ENCODE measurements around the gene PAWR.
"Not testable (repeated sequence)": the region's sequence is repeated elsewhere in the genome, so short reads cannot be mapped to it uniquely, and the experiment has no call there.

PAWR gene

GRCh38 chr12:79547044-79547734, 143.6 kb downstream of the PAWR start:
- no peaks in the 10 kb centered on the region for H3K9me2 ChIP-seq (replicated peaks; ENCODE audit: insufficient read depth, low read length)
- H3K27ac ChIP-seq (ENCODE audit: low read length), result no peak overlapping the region
- no peak for DNase-seq
- H3F3A ChIP-seq (ENCODE audit: insufficient read depth, low read length), result no peaks in the 10 kb centered on the region
- H3K4me3 ChIP-seq (ENCODE audit: low read length), result no peak overlapping the region
- H3K79me2 ChIP-seq (ENCODE audit: low read length), result no peaks in the 10 kb centered on the region
- H3K9ac ChIP-seq (ENCODE audit: low read length), result no peak overlapping the region
- no peaks in the 10 kb centered on the region for H3K36me3 ChIP-seq (replicated peaks; ENCODE audit: insufficient read depth, low read length)
- TF ChIP-seq CTCF (IDR thresholded peaks at IDR 0.05; ENCODE audit: low read length), result no peak
- TF ChIP-seq EZH2 (optimal IDR thresholded peaks at IDR 0.05; ENCODE audit: low read depth, low read length), result no peak
- no peak for TF ChIP-seq EZH2phosphoT487 (IDR thresholded peaks at IDR 0.05; ENCODE audit: low read length)
- no peaks in the 10 kb centered on the region for H3K27me3 ChIP-seq (replicated peaks; ENCODE audit: insufficient read depth, low read length)
- no peaks in the 10 kb centered on the region for H3K9me3 ChIP-seq (replicated peaks; ENCODE audit: insufficient read depth, low read length)
- no peak overlapping the region for H2AFZ ChIP-seq (ENCODE audit: low read length)
- H4K20me1 ChIP-seq (ENCODE audit: insufficient read depth, low read length), result no peaks in the 10 kb centered on the region
- H3K4me1 ChIP-seq (ENCODE audit: low read length), result no peaks in the 10 kb centered on the region
- no peak overlapping the region for H3K4me2 ChIP-seq (ENCODE audit: low read depth, low read length)

GRCh38 chr12:79546466-79547043, 144.2 kb downstream of the PAWR start:
- Histone ChIP-seq H2AFZ (ENCODE audit: low read length) (no peak overlapping the region), H4K20me1 (ENCODE audit: insufficient read depth, low read length) (no peaks in the 10 kb centered on the region), H3K79me2 (ENCODE audit: low read length) (no peaks in the 10 kb centered on the region), H3F3A (ENCODE audit: insufficient read depth, low read length) (no peaks in the 10 kb centered on the region), H3K27me3 (replicated peaks; ENCODE audit: insufficient read depth, low read length) (no peaks in the 10 kb centered on the region), H3K9me2 (replicated peaks; ENCODE audit: insufficient read depth, low read length) (no peaks in the 10 kb centered on the region), H3K27ac (ENCODE audit: low read length) (no peak overlapping the region), H3K36me3 (replicated peaks; ENCODE audit: insufficient read depth, low read length) (no peaks in the 10 kb centered on the region), H3K4me2 (ENCODE audit: low read depth, low read length) (no peak overlapping the region), H3K4me1 (ENCODE audit: low read length) (no peaks in the 10 kb centered on the region), H3K9ac (ENCODE audit: low read length) (no peak overlapping the region), H3K9me3 (replicated peaks; ENCODE audit: insufficient read depth, low read length) (no peaks in the 10 kb centered on the region), H3K4me3 (ENCODE audit: low read length) (no peak overlapping the region)
- no peak for TF ChIP-seq CTCF (IDR thresholded peaks at IDR 0.05; ENCODE audit: low read length)
- TF ChIP-seq EZH2 (optimal IDR thresholded peaks at IDR 0.05; ENCODE audit: low read depth, low read length), result no peak
- TF ChIP-seq EZH2phosphoT487 (IDR thresholded peaks at IDR 0.05; ENCODE audit: low read length), result no peak
- no peak for DNase-seq

- H2AFZ ChIP-seq (ENCODE audit: low read length); DNase-seq; H3K9ac ChIP-seq (ENCODE audit: low read length); H3K36me3 ChIP-seq (replicated peaks; ENCODE audit: insufficient read depth, low read length); H3K9me3 ChIP-seq (replicated peaks; ENCODE audit: insufficient read depth, low read length); H3K79me2 ChIP-seq (ENCODE audit: low read length); H3K27ac ChIP-seq (ENCODE audit: low read length); H4K20me1 ChIP-seq (ENCODE audit: insufficient read depth, low read length); H3F3A ChIP-seq (ENCODE audit: insufficient read depth, low read length); H3K9me2 ChIP-seq (replicated peaks; ENCODE audit: insufficient read depth, low read length); H3K27me3 ChIP-seq (replicated peaks; ENCODE audit: insufficient read depth, low read length); H3K4me2 ChIP-seq (ENCODE audit: low read depth, low read length); H3K4me1 ChIP-seq (ENCODE audit: low read length); H3K4me3 ChIP-seq (ENCODE audit: low read length): not testable (repeated sequence)
These were observed 146.3 kb downstream of the PAWR start for GRCh38 chr12:79544439-79544838.

GRCh38 chr12:79537675-79538074, 153.1 kb downstream of the PAWR start:
- Histone ChIP-seq H3K27ac (ENCODE audit: low read length) (no peak overlapping the region), H3F3A (ENCODE audit: insufficient read depth, low read length) (no peaks in the 10 kb centered on the region), H4K20me1 (ENCODE audit: insufficient read depth, low read length) (no peaks in the 10 kb centered on the region), H3K9me3 (replicated peaks; ENCODE audit: insufficient read depth, low read length) (no peaks in the 10 kb centered on the region), H3K4me2 (ENCODE audit: low read depth, low read length) (no peak overlapping the region), H3K4me3 (ENCODE audit: low read length) (no peak overlapping the region), H3K27me3 (replicated peaks; ENCODE audit: insufficient read depth, low read length) (no peaks in the 10 kb centered on the region), H3K9me2 (replicated peaks; ENCODE audit: insufficient read depth, low read length) (no peaks in the 10 kb centered on the region), H3K9ac (ENCODE audit: low read length) (no peak overlapping the region), H2AFZ (ENCODE audit: low read length) (no peak overlapping the region), H3K36me3 (replicated peaks; ENCODE audit: insufficient read depth, low read length) (no peaks in the 10 kb centered on the region), H3K79me2 (ENCODE audit: low read length) (no peaks in the 10 kb centered on the region), H3K4me1 (ENCODE audit: low read length) (no peaks in the 10 kb centered on the region)
- TF ChIP-seq EZH2 (optimal IDR thresholded peaks at IDR 0.05; ENCODE audit: low read depth, low read length) (no peak), CTCF (IDR thresholded peaks at IDR 0.05; ENCODE audit: low read length) (no peak), EZH2phosphoT487 (IDR thresholded peaks at IDR 0.05; ENCODE audit: low read length) (no peak)
- DNase-seq, result no peak

Measured in MM.1S (cell line).